ENCODE results near the gene IL3. TPM values are rescaled to one million over a fixed set of nuclear protein-coding genes. Genes with fewer than 3 reads are reported as not detected.

IL3 gene
- total RNA-seq, 2 experiments from 2014 or later: not detected

GRCh38 chr5:132098621-132099020 lies 38.2 kb downstream of the IL3 start:
- intact Hi-C loops (cut with micrococcal nuclease; ENCODE audit: unreplicated experiment): no loop called here

GRCh38 chr5:132099076-132099748 lies 38.8 kb downstream of the IL3 start:
- no peaks in the 10 kb centered on the region for H4K20me1 ChIP-seq (ENCODE audit: insufficient read depth, low read length)
- intact Hi-C loops (cut with micrococcal nuclease; ENCODE audit: unreplicated experiment): no loop called here
- H3K4me2 ChIP-seq (ENCODE audit: low read length): 0 out of 2 replicates have a peak overlapping the region, but pooled peaks have one; percentile 2
- no peaks in the 10 kb centered on the region for H3K9me3 ChIP-seq (ENCODE audit: low read length)
- BruUV-seq (replicated peaks): no TSS peak
- no peak overlapping the region for H2AFZ ChIP-seq (ENCODE audit: low read length)
- ChIA-PET CTCF (ENCODE audit: unreplicated experiment) (no interaction called here), POLR2A (no interaction called here)
- no peak overlapping the region for H3K4me3 ChIP-seq (ENCODE audit: low read depth, low read length, poor library complexity, severe bottlenecking)
- no peak overlapping the region for H3K27ac ChIP-seq (ENCODE audit: low read depth, low read length, poor library complexity, severe bottlenecking)
- TF ChIP-seq CTCF (conservative IDR thresholded peaks at IDR 0.05; ENCODE audit: low read length) (no peak), EZH2phosphoT487 (IDR thresholded peaks at IDR 0.05; ENCODE audit: borderline replicate concordance, low read depth, low read length) (no peak)
- no peaks in the 10 kb centered on the region for H3K79me2 ChIP-seq (ENCODE audit: insufficient read depth, low read depth, low read length)
- H3K4me1 ChIP-seq (ENCODE audit: insufficient read depth, low read length, poor library complexity, severe bottlenecking): peaks cover 54% of the 10 kb centered on the region
- no peak for DNase-seq (ENCODE audit: low spot score)
- H3K9me2 ChIP-seq (ENCODE audit: insufficient read depth, low read length): no peaks in the 10 kb centered on the region
- no peaks in the 10 kb centered on the region for H3K36me3 ChIP-seq (ENCODE audit: insufficient read depth, low read length)

More at GRCh38 chr5:132098621-132099020, 38.2 kb downstream of the IL3 start:
- ChIA-PET CTCF (ENCODE audit: unreplicated experiment) (no interaction called here), POLR2A (no interaction called here)
- BruUV-seq (replicated peaks): no TSS peak
- no peak overlapping the region for H3K4me3 ChIP-seq (ENCODE audit: low read depth, low read length, poor library complexity, severe bottlenecking)
- DNase-seq (ENCODE audit: low spot score): no peak
- H3K4me2 ChIP-seq (ENCODE audit: low read length): no peak overlapping the region
- TF ChIP-seq CTCF (conservative IDR thresholded peaks at IDR 0.05; ENCODE audit: low read length): no peak
- no peak for TF ChIP-seq EZH2phosphoT487 (IDR thresholded peaks at IDR 0.05; ENCODE audit: borderline replicate concordance, low read depth, low read length)
- no peaks in the 10 kb centered on the region for H3K36me3 ChIP-seq (ENCODE audit: insufficient read depth, low read length)
- H3K79me2 ChIP-seq (ENCODE audit: insufficient read depth, low read depth, low read length): no peaks in the 10 kb centered on the region
- no peaks in the 10 kb centered on the region for H4K20me1 ChIP-seq (ENCODE audit: insufficient read depth, low read length)
- H2AFZ ChIP-seq (ENCODE audit: low read length): no peak overlapping the region
- H3K9me3 ChIP-seq (ENCODE audit: low read length): no peaks in the 10 kb centered on the region
- H3K4me1 ChIP-seq (ENCODE audit: insufficient read depth, low read length, poor library complexity, severe bottlenecking): peaks cover 48% of the 10 kb centered on the region
- no peak overlapping the region for H3K27ac ChIP-seq (ENCODE audit: low read depth, low read length, poor library complexity, severe bottlenecking)
- no peaks in the 10 kb centered on the region for H3K9me2 ChIP-seq (ENCODE audit: insufficient read depth, low read length)

- H3K36me3 ChIP-seq (ENCODE audit: insufficient read depth, low read length): no peaks in the 10 kb centered on the region
- no peak for DNase-seq (ENCODE audit: low spot score)
- ChIA-PET CTCF (ENCODE audit: unreplicated experiment) (no interaction called here), POLR2A (no interaction called here)
- no peaks in the 10 kb centered on the region for H3K9me3 ChIP-seq (ENCODE audit: low read length)
- BruUV-seq (replicated peaks): no TSS peak
- intact Hi-C loops (cut with micrococcal nuclease; ENCODE audit: unreplicated experiment): no loop called here
- no peak overlapping the region for H3K4me2 ChIP-seq (ENCODE audit: low read length)
- TF ChIP-seq EZH2phosphoT487 (IDR thresholded peaks at IDR 0.05; ENCODE audit: borderline replicate concordance, low read depth, low read length): no peak
- H4K20me1 ChIP-seq (ENCODE audit: insufficient read depth, low read length): no peaks in the 10 kb centered on the region
- no peaks in the 10 kb centered on the region for H3K79me2 ChIP-seq (ENCODE audit: insufficient read depth, low read depth, low read length)
- no peak overlapping the region for H2AFZ ChIP-seq (ENCODE audit: low read length)
- H3K9me2 ChIP-seq (ENCODE audit: insufficient read depth, low read length): no peaks in the 10 kb centered on the region
- H3K4me1 ChIP-seq (ENCODE audit: insufficient read depth, low read length, poor library complexity, severe bottlenecking): peaks cover 61% of the 10 kb centered on the region
- no peak overlapping the region for H3K27ac ChIP-seq (ENCODE audit: low read depth, low read length, poor library complexity, severe bottlenecking)
- no peak overlapping the region for H3K4me3 ChIP-seq (ENCODE audit: low read depth, low read length, poor library complexity, severe bottlenecking)
Measured at GRCh38 chr5:132099905-132100304, 39.5 kb downstream of the IL3 start.

All from OCI-LY7 (cell line).